Panc1 (cell line): ENCODE data around the gene C18orf32. TPM values are rescaled to one million over a fixed set of nuclear protein-coding genes. Genes with fewer than 3 reads are reported as not detected.

Experiments
- ATAC-seq: fragments of 200-7000 bp; cut with Tn5 transposase; 2 replicates; pipeline ENCODE4 v1.9.1; 2020; ENCODE audit warnings: mild to moderate bottlenecking, moderate library complexity
- BruUV-seq: library from RNA; stranded (reverse); fragments of 400-500 nt; replicated peaks from 2 replicates; lab custom pipeline; 2021; lab: Mats Ljungman, UMichigan
- CTCF ChIA-PET: fragments of 300-600 bp; sonication (Branson Sonifier 250); formaldehyde crosslinking; loops from one replicate; lab custom pipeline; 2022; ENCODE audit warnings: antibody characterized with exemption; lab: Charles Lee
- POLR2A ChIA-PET: fragments of 300-600 bp; sonication (Branson Sonifier 250); formaldehyde crosslinking; loops from one replicate; lab custom pipeline; 2022; ENCODE audit warnings: antibody characterized with exemption; lab: Charles Lee
- DNase-seq: peaks from one replicate; pipeline ENCODE4 v3.0.0-alpha.2; 2010; ENCODE audit warnings: low read depth, low spot score
- H3K27ac ChIP-seq: 2 replicates; pipeline ENCODE4 v1.5.1; 2011; ENCODE audit warnings: mild to moderate bottlenecking, low read length, inconsistent platforms
- H3K27me3 ChIP-seq: fragments of 200-500 bp; sonication (Bioruptor generic); 2 replicates; pipeline ENCODE4 v1.6.0; 2014; ENCODE audit warnings: low read length, inconsistent platforms; ENCODE audit not compliant: control insufficient read depth, insufficient read depth
- H3K36me3 ChIP-seq: fragments of 200-500 bp; sonication (Bioruptor generic); 2 replicates; pipeline ENCODE4 v1.5.1; 2014; ENCODE audit warnings: inconsistent platforms, mild to moderate bottlenecking, low read length, moderate library complexity; ENCODE audit not compliant: control insufficient read depth, insufficient read depth
- H3K4me1 ChIP-seq: 2 replicates; pipeline ENCODE4 v1.5.1; 2011; ENCODE audit warnings: inconsistent platforms, mild to moderate bottlenecking, low read length, moderate library complexity; ENCODE audit not compliant: control insufficient read depth, insufficient read depth
- H3K4me3 ChIP-seq, 2 experiments: 2 replicates each; pipeline ENCODE4 v1.5.1; 2011 to 2012; ENCODE audit warnings: low read depth in 2 of 2, low read length in 2 of 2, mild to moderate bottlenecking in 2 of 2, inconsistent platforms in 1 of 2, moderate library complexity in 1 of 2
- H3K9me3 ChIP-seq: fragments of 200-500 bp; sonication (Bioruptor generic); 2 replicates; pipeline ENCODE4 v1.5.1; 2014; ENCODE audit warnings: low read depth, mild to moderate bottlenecking, inconsistent platforms, low read length, moderate library complexity; ENCODE audit not compliant: control insufficient read depth, insufficient read depth
- CTCF ChIP-seq: fragments of 450-650 bp; IDR thresholded peaks from 2 replicates; pipeline ENCODE4 v1.5.1; 2017; ENCODE audit warnings: mild to moderate bottlenecking
- POLR2AphosphoS5 ChIP-seq: IDR thresholded peaks from 2 replicates; pipeline ENCODE4 v1.6.1; 2012; ENCODE audit warnings: mild to moderate bottlenecking, low read depth, low read length, moderate library complexity
- REST ChIP-seq, 2 experiments: IDR thresholded peaks; 2 replicates each; pipeline ENCODE4 v1.6.1; 2011 to 2012; ENCODE audit warnings: low read depth in 2 of 2, control low read depth in 1 of 2, low read length in 1 of 2, mild to moderate bottlenecking in 1 of 2, moderate library complexity in 1 of 2; ENCODE audit not compliant: insufficient read depth in 1 of 2
- SIN3A ChIP-seq: IDR thresholded peaks from 2 replicates; pipeline ENCODE4 v1.6.1; 2012; ENCODE audit warnings: low read depth, mild to moderate bottlenecking, low read length, moderate library complexity, borderline replicate concordance; ENCODE audit not compliant: insufficient read depth
- TCF7L2 ChIP-seq: IDR thresholded peaks from 2 replicates; pipeline ENCODE4 v1.6.1; 2011; ENCODE audit warnings: mild to moderate bottlenecking, low read depth, low read length, inconsistent platforms
- in situ Hi-C: cut with HindIII; loops from 2 replicates; pipeline ENCODE4 v1.10.0; 2016; ENCODE audit warnings: low sequenced_read_pairs, low pct_unique_long_range_greater_than_20kb
- intact Hi-C: fragments of 100-400 bp; cut with micrococcal nuclease; formaldehyde crosslinking; loops from one replicate; pipeline ENCODE4 v1.10.0; 2022; ENCODE audit not compliant: unreplicated experiment
- total RNA-seq: library from RNA; stranded (reverse); gene quantifications from one replicate; pipeline ENCODE4 v1.2.1, GENCODE V29; 2021; ENCODE audit not compliant: unreplicated experiment

The C18orf32 gene
- total RNA-seq, 1 experiment from 2014 or later, result 38.0 TPM

GRCh38 chr18:49527631-49528327, 40.7 kb upstream of the C18orf32 start:
- TF ChIP-seq CTCF, result no peak
- no TSS peak for BruUV-seq
- CTCF ChIA-PET, result no interaction called here
- Histone ChIP-seq H3K9me3 (no peaks in the 10 kb centered on the region), H3K27me3 (no peaks in the 10 kb centered on the region), H3K4me3 (no peak overlapping the region), H3K4me1 (no peaks in the 10 kb centered on the region), H3K36me3 (no peaks in the 10 kb centered on the region), H3K27ac (no peak overlapping the region)
- ATAC-seq (no peak), DNase-seq (no peak)
- intact Hi-C loops (no loop called here), in situ Hi-C loops (no loop called here)
- POLR2A ChIA-PET, result interaction anchor here (0.7 kb wide), 1 partner anchor 825 kb away, joined by 3 read pairs; no protein-coding TSS in a partner anchor

GRCh38 chr18:49525981-49526380, 38.9 kb upstream of the C18orf32 start:
- in situ Hi-C loops (no loop called here), intact Hi-C loops (no loop called here)
- DNase-seq (no peak), ATAC-seq (no peak)
- H3K27me3 ChIP-seq, result no peaks in the 10 kb centered on the region
- no peaks in the 10 kb centered on the region for H3K36me3 ChIP-seq
- H3K9me3 ChIP-seq, result no peaks in the 10 kb centered on the region
- ChIA-PET POLR2A (no interaction called here), CTCF (no interaction called here)
- no TSS peak for BruUV-seq
- TF ChIP-seq TCF7L2 (no peak), REST (IDR thresholded peaks at IDR 0.05; ENCODE audit: insufficient read depth in 1 of 2, low read depth in 2 of 2, low read length in 1 of 2) (no peak), POLR2AphosphoS5 (no peak), CTCF (no peak), SIN3A (no peak)
- no peak overlapping the region for H3K4me3 ChIP-seq
- no peak overlapping the region for H3K27ac ChIP-seq
- H3K4me1 ChIP-seq, result no peaks in the 10 kb centered on the region
